ENCODE data around the gene IL21R. TPM values are rescaled to one million over a fixed set of nuclear protein-coding genes. Genes with fewer than 3 reads are reported as not detected.
"Not testable (repeated sequence)": the region's sequence is repeated elsewhere in the genome, so short reads cannot be mapped to it uniquely, and the experiment has no call there.

IL21R gene
- total RNA-seq, 1 donor from 2014 or later, result 25.9 TPM

DNA sequence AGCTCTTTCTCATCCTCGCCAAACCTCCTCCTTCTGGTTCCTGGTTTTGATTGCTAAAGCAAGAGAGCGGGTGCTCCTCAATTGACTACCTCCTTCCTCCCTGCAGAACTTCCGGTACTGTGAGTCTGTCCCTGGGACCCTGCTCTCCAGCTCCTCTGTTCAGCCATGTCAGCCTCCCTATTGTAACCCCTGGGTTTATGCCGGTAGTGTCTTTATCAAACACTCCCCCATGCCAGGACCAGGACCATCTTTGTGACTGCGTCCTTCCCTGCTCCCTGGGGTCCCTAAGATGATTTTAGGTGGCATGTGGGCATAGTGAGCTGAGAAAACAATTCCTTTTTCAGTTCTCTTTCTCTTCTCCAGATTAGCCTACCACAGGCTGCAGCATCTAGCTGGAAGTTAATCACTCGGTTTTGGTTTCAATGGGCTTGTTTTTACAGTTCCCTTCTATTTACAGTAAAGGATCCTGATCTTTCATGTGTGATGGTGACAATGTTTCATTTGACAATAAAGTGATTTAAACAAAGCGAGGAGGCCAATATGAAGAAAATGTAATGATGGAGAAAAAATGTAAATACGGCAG lies 27.7 kb upstream of the IL21R start:
- intact Hi-C loops (cut with micrococcal nuclease), result no loop called here

DNA sequence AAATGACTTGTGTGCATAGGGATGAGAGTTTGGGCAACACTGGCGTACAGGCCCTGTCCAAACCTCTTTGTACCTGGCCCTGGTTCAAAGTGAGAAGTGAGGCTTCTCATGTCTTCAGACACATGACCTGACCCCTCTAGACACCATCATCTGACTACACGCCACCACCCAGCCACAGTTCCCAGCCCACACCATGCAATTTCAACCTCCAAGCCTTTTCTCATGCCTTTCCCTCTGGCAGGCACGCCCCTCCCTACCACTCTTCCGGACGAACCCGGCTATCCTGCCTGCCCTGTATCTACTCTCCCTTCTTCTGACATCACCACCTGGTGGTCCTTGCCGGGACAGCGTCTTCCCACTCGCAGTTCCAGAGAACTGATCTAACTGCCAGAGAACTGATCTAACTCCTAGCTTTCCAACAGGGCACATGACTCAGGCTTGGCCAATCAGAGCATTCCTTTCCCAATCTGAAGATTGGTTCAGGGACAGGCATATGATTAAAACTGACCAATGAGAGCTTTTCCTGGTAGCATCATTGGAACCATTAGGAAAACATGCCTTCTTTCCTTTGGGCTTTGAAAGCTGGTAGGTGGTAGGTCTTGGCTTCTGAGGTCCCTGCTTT lies 27.1 kb upstream of the IL21R start:
- intact Hi-C loops (cut with micrococcal nuclease), result no loop called here

- intact Hi-C loops (cut with micrococcal nuclease), result no loop called here
These were observed 24.1 kb upstream of the IL21R start for GRCh38 chr16:27377666-27378485.

DNA sequence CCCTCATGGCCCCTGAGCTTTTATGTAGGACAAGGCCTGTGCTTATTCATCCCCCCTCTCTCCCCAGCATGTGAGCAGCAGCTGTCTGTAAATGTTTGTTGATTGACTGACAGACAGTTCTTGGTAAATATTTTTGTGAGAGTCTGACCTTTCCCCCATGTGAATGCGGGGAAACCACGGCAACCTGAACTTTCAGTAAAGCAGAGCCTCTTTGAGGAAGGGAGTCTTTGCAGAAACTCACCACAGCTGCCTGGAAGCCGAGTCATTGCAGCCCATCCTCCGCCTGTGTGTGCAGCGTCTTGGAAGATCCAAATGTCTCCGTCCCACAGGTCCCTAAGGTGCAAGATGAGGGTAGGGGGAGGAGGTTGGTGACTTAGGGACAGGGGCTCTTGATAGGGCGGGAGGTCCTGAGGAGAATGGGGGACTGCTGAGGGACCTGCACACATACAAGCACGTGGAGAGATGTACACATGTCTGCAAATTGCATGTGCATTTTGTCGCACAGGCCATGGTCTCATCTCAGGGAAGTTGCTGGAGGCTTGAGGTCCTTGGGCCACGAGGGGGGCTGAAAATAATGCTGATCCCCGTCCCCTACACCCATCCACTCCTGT lies 23.0 kb upstream of the IL21R start:
- intact Hi-C loops (cut with micrococcal nuclease), result no loop called here

- intact Hi-C loops (cut with micrococcal nuclease), result no loop called here
These were observed 22.1 kb upstream of the IL21R start for GRCh38 chr16:27379919-27380318.

DNA sequence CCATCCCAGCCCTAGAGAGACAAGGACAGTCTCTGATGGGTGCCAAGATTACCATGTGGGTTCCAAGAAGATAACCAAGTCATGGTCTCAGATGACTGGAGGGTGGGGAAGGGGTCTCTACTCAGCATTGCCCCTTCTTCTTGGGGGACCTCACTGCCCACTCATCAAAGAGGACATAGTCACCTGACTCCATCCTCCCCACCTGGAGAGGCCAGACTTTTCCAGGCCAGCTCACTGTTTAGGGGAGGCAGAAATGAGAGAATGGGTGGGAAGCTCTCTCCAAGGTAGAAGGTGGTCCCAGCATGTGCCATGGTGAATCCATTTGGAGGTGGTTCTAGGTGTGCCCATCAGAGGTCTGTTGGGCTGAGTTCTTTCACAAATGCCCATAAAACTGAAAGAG lies 20.7 kb upstream of the IL21R start:
- intact Hi-C loops (cut with micrococcal nuclease), result no loop called here

DNA sequence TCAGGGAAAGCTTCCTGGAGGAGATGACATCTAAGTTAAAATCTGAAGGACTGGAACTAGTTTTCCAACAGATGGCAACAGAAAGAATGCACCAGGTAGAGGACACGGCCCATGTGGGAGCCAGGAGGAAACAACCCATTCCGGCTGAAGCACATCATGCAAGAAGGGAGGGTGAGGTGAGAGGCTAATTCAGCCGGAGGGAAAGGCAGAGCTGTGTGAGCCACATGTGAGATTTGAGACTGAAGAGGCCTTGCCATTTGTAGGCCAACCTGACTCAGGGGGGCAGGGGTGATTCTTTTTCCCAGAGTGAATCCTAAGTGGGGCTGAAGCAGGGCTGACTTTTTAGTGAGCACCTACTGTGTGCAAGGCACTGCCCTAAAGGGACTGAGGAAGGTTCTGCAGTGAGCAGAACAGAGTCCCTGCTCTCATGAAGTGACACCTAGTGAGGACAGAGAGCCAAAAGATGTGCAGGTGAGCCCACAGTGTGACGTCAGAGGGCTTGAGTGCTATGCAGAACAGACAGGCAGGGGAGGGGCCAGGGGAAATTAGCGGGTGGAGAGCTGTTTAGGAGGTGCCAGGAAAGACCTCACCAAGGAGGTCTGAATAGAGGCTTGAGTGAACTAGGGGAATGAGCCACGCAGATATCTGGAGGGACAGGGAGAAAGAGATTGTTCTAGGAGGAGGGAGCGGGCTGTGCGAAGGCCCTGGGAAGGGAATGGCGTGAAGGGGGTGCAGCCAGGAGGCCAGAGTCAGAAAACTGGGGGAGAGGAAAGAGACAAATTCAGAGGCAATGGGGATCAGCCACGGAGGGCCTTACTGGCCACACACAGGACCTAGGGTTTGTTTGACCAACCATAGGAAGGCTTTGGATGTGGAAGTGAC lies 19.8 kb upstream of the IL21R start:
- intact Hi-C loops (cut with micrococcal nuclease), result no loop called here

GRCh38 chr16:27383556-27384243 lies 18.3 kb upstream of the IL21R start:
- intact Hi-C loops (cut with micrococcal nuclease), result no loop called here

GRCh38 chr16:27384425-27384824 lies 17.5 kb upstream of the IL21R start:
- intact Hi-C loops (cut with micrococcal nuclease), result no loop called here

DNA sequence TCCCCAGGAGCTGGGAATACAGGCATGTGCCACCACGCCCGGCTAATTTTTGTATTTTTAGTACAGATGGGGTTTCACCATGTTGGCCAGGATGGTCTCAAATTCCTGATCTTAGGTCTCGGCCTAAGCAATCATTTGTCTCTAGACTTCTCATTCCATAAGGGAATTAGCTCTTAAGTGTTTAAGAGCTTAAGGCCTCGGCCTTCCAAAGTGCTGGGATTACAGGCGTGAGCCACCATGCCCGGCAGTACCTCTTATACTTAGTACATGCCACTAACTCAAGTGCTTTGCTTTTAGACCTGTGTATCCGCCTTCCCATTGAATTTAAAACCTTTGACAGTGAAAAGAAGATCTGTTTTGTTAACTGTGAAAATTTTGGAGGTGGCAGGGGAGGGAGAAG lies 16.6 kb upstream of the IL21R start:
- intact Hi-C loops (cut with micrococcal nuclease), result no loop called here

GRCh38 chr16:27386674-27387073 lies 15.3 kb upstream of the IL21R start:
- intact Hi-C loops (cut with micrococcal nuclease), result no loop called here

DNA sequence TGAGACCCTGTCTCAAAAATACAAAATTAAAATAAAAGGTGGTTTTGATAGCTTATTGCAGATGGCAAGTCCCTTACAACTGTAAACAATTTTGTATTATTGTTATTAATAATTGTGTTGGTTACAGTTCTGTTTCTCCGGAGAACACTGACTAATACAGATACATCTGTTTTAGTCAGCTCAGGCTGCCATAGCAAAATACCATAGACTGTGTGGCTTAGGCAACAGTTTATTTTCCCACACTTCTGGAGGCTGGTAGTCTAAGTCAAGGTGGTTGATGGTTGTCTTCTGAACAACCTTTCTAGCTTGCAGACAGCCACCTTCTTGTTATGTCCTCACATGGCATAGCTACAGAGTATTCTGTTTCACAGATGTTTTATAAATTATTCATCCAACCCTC lies 14.2 kb upstream of the IL21R start:
- intact Hi-C loops (cut with micrococcal nuclease), result no loop called here

DNA sequence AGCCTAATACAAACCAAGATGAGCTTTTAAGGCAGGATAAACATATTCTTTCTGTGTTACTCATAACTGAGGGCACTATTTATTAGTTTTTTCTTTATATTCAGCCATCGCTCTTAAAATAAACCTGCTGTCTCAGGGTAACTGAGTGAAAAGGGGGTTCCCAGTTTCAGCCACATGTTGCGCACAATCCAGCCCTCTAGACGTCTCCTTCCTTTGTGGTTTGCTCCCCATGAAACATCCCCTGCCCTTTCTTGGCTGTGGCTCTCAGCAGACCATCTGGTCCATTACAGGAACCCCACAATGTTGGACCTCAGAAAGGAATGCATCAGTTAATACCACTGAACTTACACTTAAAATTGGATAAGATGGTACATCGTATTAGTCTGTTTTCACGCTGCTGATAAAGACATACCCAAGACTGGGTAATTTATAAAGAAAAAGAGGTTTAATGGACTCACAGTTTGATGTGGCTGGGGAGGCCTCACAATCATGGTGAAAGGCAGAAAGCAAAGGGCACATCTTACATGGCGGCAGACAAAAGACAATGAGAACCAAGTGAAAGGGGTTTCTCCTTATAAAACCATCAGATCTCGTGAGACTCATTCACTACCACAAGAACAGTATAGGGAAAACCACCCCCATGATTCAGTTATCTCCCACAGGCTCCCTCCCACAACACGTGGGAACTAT lies 12.6 kb upstream of the IL21R start:
- intact Hi-C loops (cut with micrococcal nuclease), result no loop called here

- intact Hi-C loops (cut with micrococcal nuclease), result no loop called here
These were observed 11.8 kb upstream of the IL21R start for GRCh38 chr16:27390151-27390550.

GRCh38 chr16:27392671-27393070 lies 9.3 kb upstream of the IL21R start:
- intact Hi-C loops (cut with micrococcal nuclease), result no loop called here

- intact Hi-C loops (cut with micrococcal nuclease), result no loop called here
These were observed 7.5 kb upstream of the IL21R start for GRCh38 chr16:27394516-27394915.

DNA sequence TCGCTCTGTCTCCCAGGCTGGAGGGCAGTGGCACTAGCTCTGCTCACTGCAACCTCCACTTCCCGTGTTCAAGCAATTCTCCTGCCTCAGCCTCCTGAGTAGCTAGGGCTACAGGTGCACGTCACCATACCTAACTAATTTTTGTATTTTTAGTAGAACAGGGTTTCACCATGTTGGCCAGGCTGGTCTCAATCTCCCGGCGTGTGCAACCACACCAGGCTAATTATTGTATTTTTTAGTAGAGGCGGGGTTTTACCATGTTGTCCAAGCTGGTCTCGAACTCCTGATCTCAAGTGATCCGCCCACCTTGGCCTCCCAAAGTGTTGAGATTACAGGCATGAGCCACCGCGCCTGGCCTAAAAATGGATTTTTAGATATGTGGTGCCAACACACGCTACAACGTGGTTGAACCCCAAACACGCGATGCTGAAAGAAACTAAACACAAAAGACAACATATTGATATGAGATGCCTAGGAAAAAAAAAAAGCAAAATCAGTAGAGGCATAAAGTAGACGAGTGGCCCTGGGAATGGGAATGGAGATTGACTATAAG lies 3.6 kb upstream of the IL21R start:
- intact Hi-C loops (cut with micrococcal nuclease), result not testable (repeated sequence)

DNA sequence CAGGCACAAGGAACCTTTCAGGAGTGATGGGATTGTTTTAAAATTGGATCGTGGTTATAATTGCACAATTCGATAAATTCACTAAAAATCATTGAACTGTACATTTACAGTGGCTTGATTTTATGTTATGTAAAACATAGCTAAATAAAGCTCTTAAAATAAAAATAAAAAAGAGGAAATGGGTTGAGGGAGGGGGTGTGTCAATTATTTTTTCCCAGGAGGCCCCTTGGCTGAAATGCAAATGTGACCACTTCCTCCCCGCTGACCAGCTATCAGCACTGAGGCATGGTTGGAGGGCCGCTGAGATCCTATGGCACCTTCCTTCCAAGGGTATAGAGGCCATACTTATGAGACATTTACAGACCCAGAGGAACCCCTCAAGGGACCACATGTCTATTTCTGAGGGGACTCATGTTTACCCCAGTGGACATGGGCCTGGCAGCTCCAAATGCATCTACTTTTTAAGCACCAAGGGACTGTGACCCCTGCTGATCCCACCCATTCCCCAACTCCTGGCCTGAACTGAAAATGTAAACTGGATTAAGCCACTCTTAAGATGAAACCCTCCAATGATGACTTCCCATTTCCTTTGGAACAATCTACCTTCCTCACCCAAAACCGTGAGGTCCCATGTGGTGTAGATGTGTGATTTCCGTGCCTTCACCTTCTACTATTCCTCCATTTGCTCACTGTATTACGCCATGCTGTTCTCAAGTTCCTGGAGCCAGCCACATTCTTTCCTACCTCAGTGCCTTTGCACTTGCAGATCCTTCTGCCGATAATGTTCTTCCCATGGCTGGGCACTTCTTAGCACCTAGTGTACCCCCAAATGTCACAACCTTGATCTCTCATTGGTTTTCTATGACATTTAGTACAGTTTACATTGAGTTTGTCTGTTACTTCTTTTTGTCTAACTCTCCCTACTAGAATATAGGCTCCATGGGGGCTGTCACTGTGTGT lies 2.8 kb upstream of the IL21R start:
- intact Hi-C loops (cut with micrococcal nuclease), result no loop called here

DNA sequence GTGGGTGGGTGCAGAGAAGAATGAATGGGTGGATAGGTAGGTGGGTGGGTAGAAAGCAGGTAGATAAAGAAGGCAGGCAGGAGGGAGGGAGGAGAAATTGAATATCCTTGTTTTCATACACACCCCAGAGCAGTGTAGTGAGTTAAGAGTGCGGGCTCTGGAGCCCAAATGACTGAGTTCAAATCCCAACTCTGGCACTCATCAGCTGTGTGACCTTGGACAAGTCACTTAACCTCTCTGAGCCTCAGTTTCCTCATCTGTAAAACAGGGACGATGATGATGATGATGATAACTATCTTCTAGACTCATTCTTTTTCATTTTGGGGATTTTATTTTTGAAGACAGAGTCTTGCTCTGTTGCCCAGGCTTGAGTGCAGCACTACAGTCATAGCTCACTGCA lies 2.0 kb upstream of the IL21R start:
- intact Hi-C loops (cut with micrococcal nuclease), result loop anchor here (5.0 kb wide), 1 partner anchor 83 kb away; no protein-coding TSS in a partner anchor
